B cell (primary cell): ENCODE data around the gene OR10G6. TPM values are rescaled to one million over a fixed set of nuclear protein-coding genes. Genes with fewer than 3 reads are reported as not detected.
"Not testable (repeated sequence)": the region's sequence is repeated elsewhere in the genome, so short reads cannot be mapped to it uniquely, and the experiment has no call there.

Experiments used
- ATAC-seq: fragments of 200-7000 bp; cut with Tn5 transposase; one replicate; pipeline ENCODE4 v1.10.0; 2021; ENCODE audit warnings: low read depth, mild to moderate bottlenecking, moderate number of reproducible peaks, moderate library complexity
- CTCF ChIA-PET: fragments of 350-600 bp; sonication (Branson Sonifier 250); formaldehyde crosslinking; loops from one replicate; lab custom pipeline; 2021; ENCODE audit warnings: antibody characterized with exemption, inconsistent platforms; lab: Charles Lee
- POLR2A ChIA-PET: fragments of 350-600 bp; sonication (Branson Sonifier 250); formaldehyde crosslinking; loops from one replicate; lab custom pipeline; 2021; ENCODE audit warnings: antibody characterized with exemption; lab: Charles Lee
- DNase-seq: peaks from one replicate; pipeline ENCODE4 v3.0.0; 2013
- H2AFZ ChIP-seq: 2 replicates; pipeline ENCODE4 v1.6.1; 2012; ENCODE audit warnings: mild to moderate bottlenecking, low read depth, low read length; ENCODE audit not compliant: insufficient read depth, poor library complexity, severe bottlenecking
- H3K27ac ChIP-seq, 2 donors: 1 replicate in 1 of 2; 2 replicates in 1 of 2; pipeline ENCODE4 v1.5.1; 2012 to 2013; ENCODE audit warnings: low read length in 2 of 2, mild to moderate bottlenecking in 2 of 2, moderate library complexity in 1 of 2
- H3K27me3 ChIP-seq, 4 experiments: fragments of 200-600 bp in 1 of 4; sonication (generic) in 1 of 4; replicated peaks in 1 of 4; 1 replicate in 2 of 4; 2 replicates in 2 of 4; pipeline versions ENCODE4 v1.6.1 to v1.7.0; 2013 to 2016; ENCODE audit warnings: low read length in 3 of 4, mild to moderate bottlenecking in 2 of 4, mixed read lengths in 1 of 4, moderate library complexity in 1 of 4; ENCODE audit not compliant: insufficient read depth in 4 of 4, control insufficient read depth in 3 of 4; ENCODE audit errors: control extremely low read depth in 1 of 4
- H3K36me3 ChIP-seq, 2 experiments: replicated peaks in 1 of 2; 1 replicate in 1 of 2; 2 replicates in 1 of 2; pipeline versions ENCODE4 v1.6.1 to v1.7.1; 2013; ENCODE audit warnings: low read length in 1 of 2; ENCODE audit not compliant: insufficient read depth in 2 of 2, control insufficient read depth in 1 of 2; ENCODE audit errors: control extremely low read depth in 1 of 2, extremely low read depth in 1 of 2
- H3K4me1 ChIP-seq, 2 donors: fragments of 200-600 bp in 1 of 2; sonication (generic) in 1 of 2; 1 replicate in 1 of 2; 2 replicates in 1 of 2; pipeline versions ENCODE4 v1.5.1 to v1.6.1; 2013 to 2017; ENCODE audit warnings: low read length in 2 of 2; ENCODE audit not compliant: control insufficient read depth in 2 of 2, insufficient read depth in 2 of 2
- H3K4me2 ChIP-seq: replicated peaks from 2 replicates; pipeline ENCODE3; 2012; ENCODE audit warnings: mild to moderate bottlenecking, low read depth, low read length; ENCODE audit not compliant: poor library complexity, severe bottlenecking
- H3K4me3 ChIP-seq, 5 experiments: fragments of 200-600 bp in 1 of 5; sonication (generic) in 1 of 5; 1 replicate in 3 of 5; 2 replicates in 2 of 5; pipeline versions ENCODE4 v1.5.1 to v1.7.0; 2011 to 2016; ENCODE audit warnings: low read length in 4 of 5, mild to moderate bottlenecking in 4 of 5, low read depth in 2 of 5, control low read depth in 1 of 5, moderate library complexity in 1 of 5; ENCODE audit not compliant: insufficient read depth in 1 of 5; ENCODE audit errors: control extremely low read depth in 1 of 5, extremely low read depth in 1 of 5
- H3K79me2 ChIP-seq: fragments of 200-600 bp; sonication (generic); one replicate; pipeline ENCODE4 v1.6.0; 2016; ENCODE audit warnings: low read length; ENCODE audit not compliant: control insufficient read depth, insufficient read depth
- H3K9ac ChIP-seq: fragments of 200-600 bp; sonication (generic); 2 replicates; pipeline ENCODE4 v1.6.1; 2017; ENCODE audit warnings: mild to moderate bottlenecking, low read length, moderate library complexity
- H3K9me3 ChIP-seq, 3 donors: one replicate each; pipeline versions ENCODE4 v1.6.1 to v1.7.1; 2013; ENCODE audit warnings: low read length in 2 of 3; ENCODE audit not compliant: control insufficient read depth in 2 of 3, insufficient read depth in 1 of 3; ENCODE audit errors: control extremely low read depth in 1 of 3
- H4K20me1 ChIP-seq: 2 replicates; pipeline ENCODE4 v1.6.0; 2012; ENCODE audit warnings: mild to moderate bottlenecking, low read length; ENCODE audit not compliant: insufficient read depth, control insufficient read depth, poor library complexity, severe bottlenecking
- H3K27ac Mint-ChIP-seq: one replicate; pipeline ENCODE4 v1.8.0; 2021; ENCODE audit warnings: mixed read lengths
- H3K27me3 Mint-ChIP-seq: one replicate; pipeline ENCODE4 v1.8.0; 2021; ENCODE audit warnings: mixed read lengths
- H3K4me1 Mint-ChIP-seq: one replicate; pipeline ENCODE4 v1.8.0; 2021; ENCODE audit warnings: mixed read lengths
- H3K4me3 Mint-ChIP-seq: one replicate; pipeline ENCODE4 v1.8.0; 2021; ENCODE audit warnings: mixed read lengths
- H3K9me3 Mint-ChIP-seq: one replicate; pipeline ENCODE4 v1.8.0; 2022; ENCODE audit warnings: mixed read lengths; ENCODE audit not compliant: insufficient read depth
- CTCF ChIP-seq: fragments of 200-600 bp; IDR thresholded peaks from one replicate; pipeline ENCODE4 v1.8.0; 2022; ENCODE audit warnings: antibody characterized with exemption, mild to moderate bottlenecking
- EZH2 ChIP-seq: IDR thresholded peaks from 2 replicates; pipeline ENCODE4 v1.6.1; 2012; ENCODE audit warnings: borderline replicate concordance, low read depth, mild to moderate bottlenecking, moderate library complexity, low read length; ENCODE audit not compliant: insufficient read depth, poor library complexity, severe bottlenecking
- WGBS: methylation state at CpG from one replicate; pipeline ENCODE4 v1.1.5; 2013; ENCODE audit warnings: missing lambda C conversion rate; ENCODE audit not compliant: insufficient coverage; 5-methylcytosine and 5-hydroxymethylcytosine counted together
- intact Hi-C: fragments of 100-400 bp; cut with micrococcal nuclease; formaldehyde crosslinking; loops from one replicate; pipeline ENCODE4 v1.10.0; 2022
- polyA plus RNA-seq: library from polyadenylated mRNA; depleted of rRNA; stranded (reverse); fragments of >200 nt; gene quantifications from 2 replicates; pipeline ENCODE4 v1.2.3, GENCODE V29; 2012
- total RNA-seq, 2 donors: library from RNA; stranded (reverse); fragments of 120-200 nt in 1 of 2; gene quantifications; 1 replicate in 1 of 2; 2 replicates in 1 of 2; pipeline versions ENCODE4 v1.2.3 to v1.2.4, GENCODE V29; 2013 to 2022

The OR10G6 gene
- total and polyA plus RNA-seq, 2 donors (not counting 1 experiment from before 2014, with no cell fraction given): not detected

DNA sequence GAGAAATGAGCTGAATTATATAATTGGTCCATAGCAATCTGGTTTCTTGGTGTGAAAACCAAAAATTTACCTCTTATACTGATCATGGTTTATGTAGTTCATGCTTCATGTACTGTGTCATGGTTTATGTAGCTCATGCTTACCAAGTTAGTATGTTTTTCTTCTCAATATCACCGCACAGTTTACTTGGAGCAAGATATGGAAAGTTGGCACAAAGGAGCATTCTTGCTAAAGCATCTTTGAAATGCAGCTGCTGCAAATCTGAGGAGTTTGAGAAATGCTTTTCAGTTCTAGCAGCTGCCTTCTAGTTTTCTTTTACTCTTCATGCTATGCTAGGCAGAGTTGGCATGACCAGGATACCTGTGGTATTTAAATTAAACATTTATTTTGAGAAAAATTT is 41.7 kb upstream of the OR10G6 start:
- WGBS: no CpG with 5 or more reads among the region's 1 CpG
- POLR2A ChIA-PET: no interaction called here
- intact Hi-C loops: no loop called here
- Mint-ChIP-seq H3K27ac (no peak overlapping the region), H3K4me3 (no peak overlapping the region), H3K9me3 (no peaks in the 10 kb centered on the region), H3K27me3 (peaks cover 11% of the 10 kb centered on the region), H3K4me1 (no peaks in the 10 kb centered on the region)
- DNase-seq (no peak), ATAC-seq (no peak)
- Histone ChIP-seq H2AFZ (no peak overlapping the region), H3K79me2 (no peaks in the 10 kb centered on the region), H3K9me3 (no peaks in the 10 kb centered on the region), H3K27ac (no peak overlapping the region), H4K20me1 (no peaks in the 10 kb centered on the region), H3K4me2 (no peak overlapping the region), H3K27me3 (no peaks in the 10 kb centered on the region), H3K4me3 (no peak overlapping the region), H3K9ac (no peak overlapping the region), H3K36me3 (no peaks in the 10 kb centered on the region), H3K4me1 (no peaks in the 10 kb centered on the region)
- CTCF ChIA-PET: no interaction called here
- no peak for TF ChIP-seq CTCF
- no peak for TF ChIP-seq EZH2

DNA sequence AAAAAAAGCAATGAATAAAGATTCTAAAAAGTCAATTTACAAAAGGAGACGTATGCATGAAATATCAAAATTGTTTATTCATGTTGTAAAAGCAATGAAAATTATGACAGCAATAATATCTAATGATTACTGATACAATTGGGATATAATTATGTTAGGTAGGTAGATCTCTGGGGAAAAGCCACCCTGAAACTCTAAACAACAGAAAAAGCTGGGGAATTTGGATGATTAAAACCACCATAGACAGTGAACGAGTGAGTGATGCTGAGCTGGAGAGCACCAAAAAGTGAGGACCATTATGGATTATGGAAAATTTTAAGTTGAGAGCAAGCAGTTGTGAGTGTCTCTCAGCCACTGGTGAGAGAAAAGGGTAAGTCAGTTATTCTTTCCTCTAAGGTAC is 31.5 kb upstream of the OR10G6 start, which contains the start of gene OR10G8:
OR10G8 (plus strand) TSS at position 301 of the 400 bp plus-strand sequence. CDS start 2,825 bp downstream, outside the sequence.
- Histone ChIP-seq H3K4me2 (no peak within 1 kb of the TSS), H3K27me3 (no peaks in the 10 kb centered on the region), H4K20me1 (no peaks in the 10 kb centered on the region), H3K4me1 (no peaks in the 10 kb centered on the region), H3K4me3 (no peak within 1 kb of the TSS), H3K9me3 (no peaks in the 10 kb centered on the region), H3K36me3 (no peaks in the 10 kb centered on the region), H2AFZ (no peak within 1 kb of the TSS), H3K79me2 (no peaks in the 10 kb centered on the region), H3K9ac (no peak within 1 kb of the TSS), H3K27ac (no peak within 1 kb of the TSS)
- ChIA-PET POLR2A (no interaction called here), CTCF (no interaction called here)
- Mint-ChIP-seq H3K4me1 (no peaks in the 10 kb centered on the region), H3K27ac (no peak within 1 kb of the TSS), H3K27me3 (no peaks in the 10 kb centered on the region), H3K9me3 (no peaks in the 10 kb centered on the region), H3K4me3 (no peak within 1 kb of the TSS)
- intact Hi-C loops: no loop called here
- no peak for ATAC-seq
- no peak for DNase-seq
- TF ChIP-seq CTCF: no peak
- no CpG with 5 or more reads among the region's 2 CpGs for WGBS

DNA sequence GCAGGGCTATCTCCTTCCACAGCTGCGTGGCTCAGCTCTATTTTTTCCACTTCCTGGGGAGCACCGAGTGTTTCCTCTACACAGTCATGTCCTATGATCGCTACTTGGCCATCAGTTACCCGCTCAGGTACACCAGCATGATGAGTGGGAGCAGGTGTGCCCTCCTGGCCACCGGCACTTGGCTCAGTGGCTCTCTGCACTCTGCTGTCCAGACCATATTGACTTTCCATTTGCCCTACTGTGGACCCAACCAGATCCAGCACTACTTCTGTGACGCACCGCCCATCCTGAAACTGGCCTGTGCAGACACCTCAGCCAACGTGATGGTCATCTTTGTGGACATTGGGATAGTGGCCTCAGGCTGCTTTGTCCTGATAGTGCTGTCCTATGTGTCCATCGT is 20.9 kb upstream of the OR10G6 start:
- not testable (repeated sequence) for H3K4me3 Mint-ChIP-seq, ATAC-seq, H3K4me2 ChIP-seq

More for the DNA sequence above, 20.9 kb upstream of the OR10G6 start:
- H4K20me1 ChIP-seq, H3K27ac ChIP-seq, H3K27ac Mint-ChIP-seq, H3K9me3 Mint-ChIP-seq, H3K4me1 Mint-ChIP-seq, H3K4me1 ChIP-seq, H3K36me3 ChIP-seq, POLR2A ChIA-PET, CTCF ChIA-PET, H2AFZ ChIP-seq, intact Hi-C loops, H3K4me3 ChIP-seq, H3K9me3 ChIP-seq, H3K27me3 ChIP-seq, DNase-seq, H3K79me2 ChIP-seq, H3K27me3 Mint-ChIP-seq, H3K9ac ChIP-seq: not testable (repeated sequence)
- 88% methylated on average over 3 of the region's 9 CpGs for WGBS
